Ammon's horn (tissue), 1 donor: ENCODE measurements around the gene RFFL.
"Not testable (repeated sequence)": the region's sequence is repeated elsewhere in the genome, so short reads cannot be mapped to it uniquely, and the experiment has no call there.

ENCODE experiments used
- DNase-seq: peaks from one replicate; pipeline ENCODE4 v3.0.0-alpha.2; 2016; ENCODE audit warnings: low spot score

RFFL gene

GRCh38 chr17:35002876-35003551 lies 60.5 kb downstream of the RFFL start:
- DNase-seq, result no peak

GRCh38 chr17:35001549-35001948 lies 62.0 kb downstream of the RFFL start:
- DNase-seq, result no peak

GRCh38 chr17:35000965-35001364 lies 62.5 kb downstream of the RFFL start:
- not testable (repeated sequence) for DNase-seq

- DNase-seq, result no peak
These were observed 64.1 kb downstream of the RFFL start for GRCh38 chr17:34999456-34999855.

- peak; percentile 89 for DNase-seq
These were observed 65.3 kb downstream of the RFFL start for GRCh38 chr17:34998205-34998604.

- no peak for DNase-seq
These were observed 66.1 kb downstream of the RFFL start for GRCh38 chr17:34997355-34997862.

GRCh38 chr17:34996422-34997285 lies 66.9 kb downstream of the RFFL start:
- DNase-seq, result no peak

- DNase-seq, result no peak
These were observed 70.5 kb downstream of the RFFL start for GRCh38 chr17:34993031-34993430.

GRCh38 chr17:34991606-34992005 lies 71.9 kb downstream of the RFFL start:
- no peak for DNase-seq

- DNase-seq, result no peak
These were observed 72.6 kb downstream of the RFFL start for GRCh38 chr17:34990921-34991365.

GRCh38 chr17:34989473-34989872 lies 74.0 kb downstream of the RFFL start:
- no peak for DNase-seq

GRCh38 chr17:34988644-34989043 lies 74.9 kb downstream of the RFFL start:
- no peak for DNase-seq

GRCh38 chr17:34987232-34987631 lies 76.3 kb downstream of the RFFL start:
- DNase-seq, result no peak

GRCh38 chr17:34981538-34982241 lies 81.8 kb downstream of the RFFL start:
- no peak for DNase-seq

GRCh38 chr17:34980681-34981537 lies 82.6 kb downstream of the RFFL start:
- peak; percentile 78 for DNase-seq

- DNase-seq, result peak; percentile 93
These were observed 83.2 kb downstream of the RFFL start, which contains the start of gene LIG3 for GRCh38 chr17:34980353-34980680. Gene LIG3 (plus strand): TSS chr17:34980512. CDS start chr17:34983006, 2,494 bp downstream.

- no peak for DNase-seq
These were observed 83.7 kb downstream of the RFFL start for GRCh38 chr17:34979650-34980352.

- no peak for DNase-seq
These were observed 84.4 kb downstream of the RFFL start for GRCh38 chr17:34979153-34979552.

GRCh38 chr17:34974794-34975785 lies 88.4 kb downstream of the RFFL start:
- no peak for DNase-seq

- DNase-seq, result no peak
These were observed 89.3 kb downstream of the RFFL start for GRCh38 chr17:34974179-34974578.
